Progenitor cell of endocrine pancreas (in vitro differentiated cells): ENCODE measurements around the gene ADGRE1. TPM values are rescaled to one million over a fixed set of nuclear protein-coding genes. Genes with fewer than 3 reads are reported as not detected.

ENCODE experiments used
- DNase-seq: peaks from one replicate; pipeline ENCODE4 v3.0.0; 2021; ENCODE audit warnings: low spot score; ENCODE audit not compliant: unreplicated experiment
- H3K27ac Mint-ChIP-seq: 2 replicates; pipeline ENCODE4 v1.8.0; 2021; ENCODE audit warnings: mild to moderate bottlenecking, moderate library complexity, mixed read lengths
- H3K27me3 Mint-ChIP-seq: 2 replicates; pipeline ENCODE4 v1.8.0; 2021; ENCODE audit warnings: mixed read lengths
- H3K36me3 Mint-ChIP-seq: 2 replicates; pipeline ENCODE4 v1.8.0; 2022; ENCODE audit warnings: mixed read lengths; ENCODE audit not compliant: insufficient read depth
- H3K4me1 Mint-ChIP-seq: 2 replicates; pipeline ENCODE4 v1.8.0; 2021; ENCODE audit warnings: low read depth, mixed read lengths
- H3K4me3 Mint-ChIP-seq: 2 replicates; pipeline ENCODE4 v1.8.0; 2021; ENCODE audit warnings: low read depth, mild to moderate bottlenecking, moderate library complexity, mixed read lengths
- H3K9me3 Mint-ChIP-seq: 2 replicates; pipeline ENCODE4 v1.8.0; 2021; ENCODE audit warnings: low read depth, mixed read lengths
- total RNA-seq: library from RNA; stranded (reverse); gene quantifications from 2 replicates; pipeline ENCODE4 v1.2.1, GENCODE V29; 2021
- TF ChIP-seq, protein P1 (sequence below): fragments of 200-600 bp; sonication (generic); IDR thresholded peaks from one replicate; pipeline ENCODE4 v1.5.0; 2021; ENCODE audit warnings: antibody characterized with exemption, mild to moderate bottlenecking; ENCODE audit not compliant: unreplicated experiment

Gene ADGRE1
- total RNA-seq, 1 donor from 2014 or later: not detected

DNA sequence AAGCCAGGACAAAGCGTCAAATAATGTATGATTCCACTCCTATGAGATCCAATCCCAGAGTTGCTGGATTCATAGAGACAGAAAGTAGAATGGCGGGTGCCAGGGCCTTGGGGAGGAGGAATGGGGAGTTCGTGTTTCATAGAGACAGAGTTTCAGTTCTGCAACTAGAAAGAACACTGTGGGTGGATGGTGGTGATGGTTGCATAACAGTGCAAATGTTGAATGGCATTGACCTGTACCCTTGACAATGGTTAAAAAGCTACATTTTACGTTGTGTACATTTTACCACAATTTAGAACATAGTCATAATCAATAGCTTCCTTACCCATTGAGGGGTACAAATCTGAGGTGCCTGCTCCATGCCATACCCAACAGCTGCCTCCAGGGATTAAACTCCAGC, 100.5 kb downstream of the ADGRE1 start:
- no peaks in the 10 kb centered on the region for H3K36me3 Mint-ChIP-seq
- H3K27me3 Mint-ChIP-seq: no peaks in the 10 kb centered on the region
- peaks cover 48% of the 10 kb centered on the region for H3K9me3 Mint-ChIP-seq
- TF ChIP-seq, protein P1, sequence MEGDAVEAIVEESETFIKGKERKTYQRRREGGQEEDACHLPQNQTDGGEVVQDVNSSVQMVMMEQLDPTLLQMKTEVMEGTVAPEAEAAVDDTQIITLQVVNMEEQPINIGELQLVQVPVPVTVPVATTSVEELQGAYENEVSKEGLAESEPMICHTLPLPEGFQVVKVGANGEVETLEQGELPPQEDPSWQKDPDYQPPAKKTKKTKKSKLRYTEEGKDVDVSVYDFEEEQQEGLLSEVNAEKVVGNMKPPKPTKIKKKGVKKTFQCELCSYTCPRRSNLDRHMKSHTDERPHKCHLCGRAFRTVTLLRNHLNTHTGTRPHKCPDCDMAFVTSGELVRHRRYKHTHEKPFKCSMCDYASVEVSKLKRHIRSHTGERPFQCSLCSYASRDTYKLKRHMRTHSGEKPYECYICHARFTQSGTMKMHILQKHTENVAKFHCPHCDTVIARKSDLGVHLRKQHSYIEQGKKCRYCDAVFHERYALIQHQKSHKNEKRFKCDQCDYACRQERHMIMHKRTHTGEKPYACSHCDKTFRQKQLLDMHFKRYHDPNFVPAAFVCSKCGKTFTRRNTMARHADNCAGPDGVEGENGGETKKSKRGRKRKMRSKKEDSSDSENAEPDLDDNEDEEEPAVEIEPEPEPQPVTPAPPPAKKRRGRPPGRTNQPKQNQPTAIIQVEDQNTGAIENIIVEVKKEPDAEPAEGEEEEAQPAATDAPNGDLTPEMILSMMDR: no peak
- no peak for DNase-seq
- no peaks in the 10 kb centered on the region for H3K4me1 Mint-ChIP-seq
- H3K27ac Mint-ChIP-seq: no peak overlapping the region
- H3K4me3 Mint-ChIP-seq: no peak overlapping the region

DNA sequence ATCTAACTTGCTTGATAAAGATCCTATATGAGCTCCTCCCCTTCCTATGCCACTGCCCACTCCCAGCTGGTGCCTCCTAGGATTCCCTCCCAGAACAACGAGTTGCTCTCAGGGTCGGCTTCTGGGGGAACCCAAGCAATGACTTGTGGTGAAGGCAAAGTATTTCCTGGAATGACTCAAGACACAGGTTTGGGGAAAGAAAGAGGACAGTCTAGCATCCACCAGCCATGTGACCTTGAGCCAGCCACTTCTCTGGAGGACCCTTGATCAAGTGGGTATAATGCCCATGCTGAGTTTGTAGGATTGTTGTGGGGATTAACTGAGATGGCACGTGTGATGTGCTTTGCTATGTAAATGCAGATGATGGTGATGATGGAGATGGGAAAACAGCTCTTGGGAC, 100.9 kb downstream of the ADGRE1 start:
- DNase-seq: no peak
- Mint-ChIP-seq H3K27ac (no peak overlapping the region), H3K4me3 (no peak overlapping the region), H3K36me3 (no peaks in the 10 kb centered on the region), H3K4me1 (no peaks in the 10 kb centered on the region), H3K27me3 (no peaks in the 10 kb centered on the region), H3K9me3 (peaks cover 46% of the 10 kb centered on the region)
- TF ChIP-seq, protein P1: no peak

Other genes with a start within 250 kb of the ADGRE1 start
- not detected in 2 replicates for gene TNFSF14, start 217.4 kb upstream of the ADGRE1 start, total RNA-seq
- 1.5 and 1.6 TPM in 2 replicates for gene C3, start 166.9 kb upstream of the ADGRE1 start, total RNA-seq
- gene GPR108, start 150.0 kb upstream of the ADGRE1 start, total RNA-seq: 72.8 and 80.8 TPM in 2 replicates
- gene TRIP10, start 147.9 kb upstream of the ADGRE1 start, total RNA-seq: 46.0 and 48.2 TPM in 2 replicates
- gene SH2D3A, start 120.1 kb upstream of the ADGRE1 start, total RNA-seq: 19.8 and 20.0 TPM in 2 replicates
- not detected in 2 replicates for gene VAV1, start 114.9 kb upstream of the ADGRE1 start, total RNA-seq
- gene MBD3L2B, start 133.9 kb downstream of the ADGRE1 start, total RNA-seq: not detected in 2 replicates
- not detected in 2 replicates for gene MBD3L5, start 143.0 kb downstream of the ADGRE1 start, total RNA-seq
- not detected in 2 replicates for gene MBD3L4, start 152.6 kb downstream of the ADGRE1 start, total RNA-seq
- not detected in 2 replicates for gene MBD3L2, start 161.7 kb downstream of the ADGRE1 start, total RNA-seq
- gene MBD3L3, start 171.1 kb downstream of the ADGRE1 start, total RNA-seq: not detected in 2 replicates
- 14.9 and 15.7 TPM in 2 replicates for gene ZNF557, start 182.1 kb downstream of the ADGRE1 start, total RNA-seq